MM.1S (cell line): Measurements from ENCODE around the gene PLXNA2.

Experiments used
- DNase-seq: peaks from one replicate; pipeline ENCODE4 v3.0.0-alpha.2; 2015
- H2AFZ ChIP-seq: fragments of 300-600 bp; sonication (generic); 2 replicates; pipeline ENCODE4 v1.6.0; 2016; ENCODE audit warnings: antibody characterized with exemption, low read length
- H3F3A ChIP-seq: fragments of 300-600 bp; sonication (generic); 2 replicates; pipeline ENCODE4 v1.6.1; 2016; ENCODE audit warnings: mild to moderate bottlenecking, antibody characterized with exemption, low read length, moderate library complexity, mixed read lengths; ENCODE audit not compliant: insufficient read depth
- H3K27ac ChIP-seq: fragments of 300-600 bp; sonication (generic); 2 replicates; pipeline ENCODE4 v1.5.1; 2016; ENCODE audit warnings: mild to moderate bottlenecking, low read length
- H3K27me3 ChIP-seq: fragments of 300-600 bp; sonication (generic); replicated peaks from 2 replicates; pipeline ENCODE4 v1.6.0; 2016; ENCODE audit warnings: low read length; ENCODE audit not compliant: insufficient read depth
- H3K36me3 ChIP-seq: fragments of 300-600 bp; sonication (generic); replicated peaks from 2 replicates; pipeline ENCODE4 v1.6.1; 2016; ENCODE audit warnings: mild to moderate bottlenecking, low read length, mixed read lengths; ENCODE audit not compliant: insufficient read depth
- H3K4me1 ChIP-seq: fragments of 300-600 bp; sonication (generic); 2 replicates; pipeline ENCODE4 v1.6.1; 2016; ENCODE audit warnings: low read length, mixed read lengths
- H3K4me2 ChIP-seq: fragments of 300-600 bp; sonication (generic); 2 replicates; pipeline ENCODE4 v1.6.0; 2016; ENCODE audit warnings: low read depth, low read length
- H3K4me3 ChIP-seq: fragments of 300-600 bp; sonication (generic); 2 replicates; pipeline ENCODE4 v1.5.1; 2016; ENCODE audit warnings: low read length, mixed read lengths
- H3K79me2 ChIP-seq: fragments of 300-600 bp; sonication (generic); 2 replicates; pipeline ENCODE4 v1.6.1; 2016; ENCODE audit warnings: mixed run types, low read length, mixed read lengths
- H3K9ac ChIP-seq: fragments of 300-600 bp; sonication (generic); 2 replicates; pipeline ENCODE4 v1.6.1; 2016; ENCODE audit warnings: low read length, mixed read lengths
- H3K9me2 ChIP-seq: fragments of 300-600 bp; sonication (generic); replicated peaks from 2 replicates; pipeline ENCODE4 v1.6.1; 2016; ENCODE audit warnings: mild to moderate bottlenecking, low read length, mixed read lengths; ENCODE audit not compliant: insufficient read depth
- H3K9me3 ChIP-seq: fragments of 300-600 bp; sonication (generic); replicated peaks from 2 replicates; pipeline ENCODE4 v1.6.1; 2016; ENCODE audit warnings: mild to moderate bottlenecking, low read length, mixed read lengths; ENCODE audit not compliant: insufficient read depth
- H4K20me1 ChIP-seq: fragments of 300-600 bp; sonication (generic); 2 replicates; pipeline ENCODE4 v1.6.1; 2016; ENCODE audit warnings: mild to moderate bottlenecking, low read length, moderate library complexity, mixed read lengths; ENCODE audit not compliant: insufficient read depth
- CTCF ChIP-seq: fragments of 300-600 bp; sonication (generic); IDR thresholded peaks from 2 replicates; pipeline ENCODE4 v1.5.1; 2016; ENCODE audit warnings: antibody characterized with exemption, low read length, mixed read lengths
- EZH2 ChIP-seq: fragments of 300-600 bp; sonication (generic); optimal IDR thresholded peaks from 2 replicates; pipeline ENCODE3; 2017; ENCODE audit warnings: low read depth, mild to moderate bottlenecking, antibody characterized with exemption, low read length, mixed read lengths
- EZH2phosphoT487 ChIP-seq: fragments of 300-600 bp; sonication (generic); IDR thresholded peaks from 2 replicates; pipeline ENCODE4 v1.6.1; 2018; ENCODE audit warnings: antibody characterized with exemption, low read length

The PLXNA2 gene

GRCh38 chr1:208133355-208133754 lies 110.8 kb downstream of the PLXNA2 start:
- no peaks in the 10 kb centered on the region for H3K9me2 ChIP-seq
- no peaks in the 10 kb centered on the region for H4K20me1 ChIP-seq
- TF ChIP-seq EZH2, result no peak
- no peak for TF ChIP-seq EZH2phosphoT487
- TF ChIP-seq CTCF, result no peak
- H3F3A ChIP-seq, result no peaks in the 10 kb centered on the region
- no peak overlapping the region for H3K4me3 ChIP-seq
- no peaks in the 10 kb centered on the region for H3K27me3 ChIP-seq
- no peak overlapping the region for H3K4me2 ChIP-seq
- no peak for DNase-seq
- no peak overlapping the region for H2AFZ ChIP-seq
- no peak overlapping the region for H3K9ac ChIP-seq
- H3K4me1 ChIP-seq, result peaks cover 7% of the 10 kb centered on the region
- no peak overlapping the region for H3K27ac ChIP-seq
- no peaks in the 10 kb centered on the region for H3K79me2 ChIP-seq
- H3K36me3 ChIP-seq, result no peaks in the 10 kb centered on the region
- H3K9me3 ChIP-seq, result no peaks in the 10 kb centered on the region

- no peaks in the 10 kb centered on the region for H3K36me3 ChIP-seq
- no peak overlapping the region; the same call in 1 of the 2 replicates for H3K9ac ChIP-seq
- H3K27ac ChIP-seq, result peak overlapping the region; percentile 20; the same call in 1 of the 2 replicates
- no peaks in the 10 kb centered on the region for H3K79me2 ChIP-seq
- no peaks in the 10 kb centered on the region for H3K27me3 ChIP-seq
- TF ChIP-seq EZH2phosphoT487, result no peak
- peak; percentile 99 for TF ChIP-seq CTCF
- H3K9me2 ChIP-seq, result no peaks in the 10 kb centered on the region
- H3F3A ChIP-seq, result no peaks in the 10 kb centered on the region
- H3K4me2 ChIP-seq, result peak overlapping the region; percentile 63
- peak overlapping the region; percentile 55 for H2AFZ ChIP-seq
- H3K4me3 ChIP-seq, result peak overlapping the region; percentile 19
- peak; percentile 90 for DNase-seq
- no peaks in the 10 kb centered on the region for H4K20me1 ChIP-seq
- H3K4me1 ChIP-seq, result peaks cover 7% of the 10 kb centered on the region
- H3K9me3 ChIP-seq, result no peaks in the 10 kb centered on the region
Measured at GRCh38 chr1:208132287-208132882, 111.8 kb downstream of the PLXNA2 start.

GRCh38 chr1:208131621-208132286 lies 112.4 kb downstream of the PLXNA2 start:
- no peaks in the 10 kb centered on the region for H4K20me1 ChIP-seq
- H3K79me2 ChIP-seq, result no peaks in the 10 kb centered on the region
- no peak overlapping the region for H3K27ac ChIP-seq
- no peaks in the 10 kb centered on the region for H3K36me3 ChIP-seq
- no peaks in the 10 kb centered on the region for H3K27me3 ChIP-seq
- no peaks in the 10 kb centered on the region for H3K9me2 ChIP-seq
- no peaks in the 10 kb centered on the region for H3K9me3 ChIP-seq
- no peaks in the 10 kb centered on the region for H3F3A ChIP-seq
- peak overlapping the region; percentile 63 for H3K4me2 ChIP-seq
- TF ChIP-seq EZH2 (no peak), CTCF (no peak), EZH2phosphoT487 (no peak)
- peaks cover 7% of the 10 kb centered on the region for H3K4me1 ChIP-seq
- no peak for DNase-seq
- peak overlapping the region; percentile 19 for H3K4me3 ChIP-seq
- no peak overlapping the region; the same call in 1 of the 2 replicates for H3K9ac ChIP-seq
- H2AFZ ChIP-seq, result peak overlapping the region; percentile 55
